Stimulated activated CD8-positive, alpha-beta memory T cell treated with anti-CD3 and anti-CD28 coated beads, Interleukin-4, amount 100 ng/mL, for 4 hours (primary cell): ENCODE measurements around the gene FAM221B.

ENCODE experiments used
- DNase-seq, 2 donors: peaks; one replicate each; pipeline ENCODE4 v3.0.0-alpha.2; 2020; ENCODE audit warnings: low read depth in 2 of 2, low spot score in 1 of 2

The FAM221B gene

DNA sequence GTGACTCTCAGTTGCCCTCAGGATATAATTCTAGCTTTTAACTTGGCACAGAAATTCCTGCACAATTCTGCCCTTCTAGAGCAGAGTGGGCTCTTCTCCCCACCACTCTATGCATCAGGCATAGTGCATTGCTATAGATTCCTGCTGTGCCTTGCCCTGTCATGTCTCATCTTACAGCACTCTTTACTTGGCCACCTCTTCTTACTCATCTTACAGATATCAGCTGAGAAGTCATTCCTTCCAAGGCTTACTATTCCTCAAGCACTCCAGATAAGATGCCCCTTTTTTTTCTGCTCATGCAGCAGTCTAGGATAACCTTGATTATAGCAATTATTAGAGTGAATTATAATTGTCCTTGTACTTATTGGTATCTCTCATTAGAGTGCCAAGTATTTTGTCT lies 5.6 kb downstream of the FAM221B start:
- no peak for DNase-seq

- no peak for DNase-seq
Observed at GRCh38 chr9:35820076-35820475, 8.5 kb downstream of the FAM221B start.

DNA sequence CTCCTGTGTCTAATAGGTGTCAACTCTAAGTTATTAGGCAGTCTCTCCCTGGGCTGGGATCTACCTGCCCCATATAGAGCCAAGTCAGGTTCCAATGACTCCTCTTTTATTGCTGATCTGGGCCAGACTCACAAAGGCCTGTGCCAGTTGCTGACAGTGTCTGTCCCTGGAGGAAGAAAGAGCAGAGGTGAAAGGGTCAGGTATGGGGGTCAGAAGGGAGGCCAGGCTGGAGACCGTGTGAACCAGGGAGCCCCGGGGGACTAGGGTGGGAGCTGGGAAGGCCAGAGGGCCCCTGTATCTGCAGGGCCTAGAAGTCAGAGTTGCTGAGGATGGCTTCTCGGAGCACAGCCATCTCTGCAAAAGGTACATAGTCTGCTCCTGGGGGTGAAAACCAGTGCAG lies 10.2 kb downstream of the FAM221B start:
- no peak for DNase-seq

DNA sequence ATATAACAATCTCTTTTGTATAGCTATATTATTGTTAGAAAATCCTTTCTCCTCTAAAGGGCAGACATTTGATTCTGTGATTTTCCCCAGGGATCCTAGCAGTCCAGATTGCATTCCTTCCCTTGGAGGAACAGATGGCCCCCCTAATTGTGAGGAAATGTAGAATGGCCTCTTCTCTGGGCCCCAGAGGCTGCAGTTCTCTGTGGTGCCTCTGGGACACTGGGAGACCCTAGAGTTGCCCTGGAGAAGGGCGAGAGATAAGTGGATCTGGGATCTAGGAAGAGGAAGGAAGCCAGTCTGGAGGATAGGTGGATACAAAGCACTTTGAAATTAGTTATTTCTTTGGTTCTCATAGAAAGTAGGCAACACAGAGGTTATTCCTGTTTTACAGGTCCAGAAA lies 11.8 kb downstream of the FAM221B start:
- no peak for DNase-seq

DNA sequence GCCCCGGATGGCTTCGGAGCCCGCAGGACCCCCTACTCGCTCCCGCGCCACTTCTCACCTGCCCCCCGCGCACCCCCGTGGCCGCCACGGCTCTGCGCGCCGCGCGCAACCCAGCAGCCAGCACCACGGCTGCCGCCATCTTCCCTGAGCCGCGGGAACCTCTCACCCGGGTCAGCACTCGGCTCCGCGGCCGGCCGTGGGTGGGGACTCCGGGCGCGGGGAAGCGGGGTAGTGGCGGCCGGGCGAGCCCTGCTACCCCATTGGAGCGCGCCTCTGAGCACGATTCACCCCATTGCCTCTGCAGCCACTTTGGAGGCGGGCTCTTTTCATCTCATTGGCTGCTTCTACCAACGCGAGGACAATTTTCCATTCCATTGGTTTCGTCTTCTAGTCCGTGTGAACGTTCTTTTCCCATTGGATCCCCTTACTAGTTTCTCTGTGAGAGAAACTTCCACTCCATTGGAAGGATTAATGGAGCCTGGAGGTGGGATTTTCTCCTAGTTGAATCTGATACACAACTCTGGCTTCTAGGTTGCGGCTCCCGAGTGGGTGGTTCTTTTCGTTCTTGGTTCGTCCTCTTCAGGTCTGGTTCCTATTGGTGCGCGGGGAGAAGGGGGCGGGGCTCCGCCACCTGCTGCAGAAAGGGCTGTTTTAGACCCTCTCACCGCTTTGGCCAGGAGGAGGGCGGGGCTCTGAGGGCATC lies 13.5 kb downstream of the FAM221B start, which contains the start of gene HINT2:
Gene HINT2, minus strand, starts transcription at position 202 of the 703 bp plus-strand sequence. Its CDS starts 63 bp downstream, at position 139.
- peak; percentile 93 to 97 for DNase-seq

- no peak for DNase-seq
Observed at GRCh38 chr9:35814106-35814840, 14.3 kb downstream of the FAM221B start.

- no peak for DNase-seq
Observed at GRCh38 chr9:35813434-35814105, 15.0 kb downstream of the FAM221B start.

GRCh38 chr9:35812025-35812602 lies 16.4 kb downstream of the FAM221B start, which contains the start of gene SPAG8:
Gene SPAG8, minus strand, starts transcription at chr9:35812262. Its CDS starts 115 bp downstream, at chr9:35812147.
- peak; percentile 79 to 89 for DNase-seq

- DNase-seq = no peak
Observed at GRCh38 chr9:35811381-35812024, 17.0 kb downstream of the FAM221B start.

DNA sequence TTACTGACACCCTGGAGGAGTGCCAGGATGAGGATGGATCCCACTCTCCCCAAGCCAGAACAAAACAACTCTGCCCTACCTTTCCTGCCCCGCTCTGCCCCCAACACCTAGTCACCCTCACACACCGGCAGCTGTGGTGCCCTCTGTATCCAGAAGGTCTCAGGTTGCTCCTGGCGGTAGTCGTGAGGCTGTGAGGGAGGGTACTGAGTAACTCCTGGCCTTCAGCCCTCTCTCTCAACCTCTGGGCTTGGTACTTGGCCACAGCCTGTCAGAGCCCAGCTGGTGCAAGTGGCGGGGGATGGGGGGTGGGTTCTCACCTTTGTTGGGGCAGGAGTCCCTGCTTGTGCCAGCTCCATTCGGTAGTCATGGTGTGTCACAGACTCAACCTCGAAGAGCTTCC lies 18.4 kb downstream of the FAM221B start:
- DNase-seq = no peak

GRCh38 chr9:35808433-35808832 lies 20.1 kb downstream of the FAM221B start:
- DNase-seq = no peak

DNA sequence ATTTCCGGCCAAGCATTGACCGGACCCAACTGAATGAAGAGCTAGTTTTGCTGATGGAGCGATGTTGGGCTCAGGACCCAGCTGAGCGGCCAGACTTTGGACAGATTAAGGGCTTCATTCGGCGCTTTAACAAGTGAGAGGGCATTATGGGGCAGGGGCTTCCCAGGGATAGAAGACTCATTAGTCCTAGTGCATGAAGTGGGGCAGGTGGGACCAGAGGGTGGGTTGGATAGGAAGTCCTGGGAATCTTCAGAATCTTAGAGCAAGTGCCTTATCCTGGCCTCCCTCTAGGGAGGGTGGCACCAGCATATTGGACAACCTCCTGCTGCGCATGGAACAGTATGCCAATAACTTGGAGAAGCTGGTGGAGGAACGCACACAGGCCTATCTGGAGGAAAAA lies 22.4 kb downstream of the FAM221B start:
- DNase-seq = no peak

DNA sequence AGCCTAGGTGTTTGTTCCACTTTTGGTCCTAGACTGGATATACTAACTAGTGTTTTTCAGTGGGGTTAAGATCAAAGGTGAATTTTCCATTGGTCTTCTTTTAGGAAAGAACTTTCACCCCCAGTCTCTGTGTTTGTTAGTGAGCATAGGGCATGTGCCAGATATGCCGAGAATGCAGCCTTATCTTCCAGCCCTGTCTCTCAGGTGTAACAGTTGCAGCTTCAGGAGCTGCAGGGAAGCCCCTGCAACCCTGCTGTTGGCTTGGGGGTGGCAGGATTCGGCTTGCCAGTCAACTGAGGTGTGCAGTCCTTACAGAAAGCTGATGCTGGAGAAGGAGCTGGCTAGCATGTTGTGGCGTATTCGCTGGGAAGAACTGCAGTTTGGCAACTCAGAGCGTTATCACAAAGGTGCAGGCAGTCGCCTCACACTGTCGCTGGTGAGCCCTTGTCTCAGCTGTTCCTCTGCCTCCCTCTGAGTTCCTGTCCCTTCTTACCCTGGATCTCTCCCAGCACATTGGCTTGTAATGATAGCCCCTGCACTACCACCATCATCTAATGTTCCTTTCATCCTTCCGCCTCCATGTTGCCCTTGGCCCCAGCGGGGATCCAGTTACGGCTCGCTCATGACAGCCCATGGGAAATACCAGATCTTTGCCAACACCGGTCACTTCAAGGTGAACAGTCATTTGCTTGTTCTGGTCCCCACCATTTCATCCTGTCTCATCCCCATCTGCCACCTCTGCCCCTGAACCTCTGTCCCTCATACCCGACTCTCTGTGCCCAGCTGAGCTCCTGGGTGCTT lies 27.0 kb downstream of the FAM221B start:
- no peak for DNase-seq

- DNase-seq = no peak
Observed at GRCh38 chr9:35800530-35800929, 28.0 kb downstream of the FAM221B start.

GRCh38 chr9:35798658-35799374 lies 29.7 kb downstream of the FAM221B start:
- peak in 1 of 2 donors; percentile 14 for DNase-seq

GRCh38 chr9:35797311-35798109 lies 31.0 kb downstream of the FAM221B start:
- no peak for DNase-seq

GRCh38 chr9:35795695-35796094 lies 32.8 kb downstream of the FAM221B start:
- DNase-seq = no peak

DNA sequence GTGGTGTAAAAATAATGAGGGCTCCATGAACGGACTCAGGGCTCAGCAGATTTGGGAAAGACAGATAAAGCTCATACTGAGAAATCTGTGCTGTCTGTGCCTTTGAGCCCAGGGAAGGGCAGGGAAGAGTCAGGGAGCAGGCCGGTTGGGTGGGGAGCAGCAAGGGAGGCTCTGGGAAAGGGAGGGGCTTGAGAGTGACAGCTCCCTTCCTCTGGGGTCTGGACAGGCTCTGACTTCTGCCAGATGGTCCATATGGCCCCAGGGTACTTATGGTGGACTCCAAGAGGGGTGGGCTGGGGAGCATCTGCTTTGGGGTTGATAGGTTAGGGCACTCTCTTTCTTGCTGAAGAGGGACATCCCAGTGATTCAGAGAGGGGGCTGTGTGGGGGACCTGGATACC lies 35.1 kb downstream of the FAM221B start:
- DNase-seq = no peak

GRCh38 chr9:35792826-35793225 lies 35.7 kb downstream of the FAM221B start:
- DNase-seq = no peak
